H9 (cell line): ENCODE data around the gene FOXA2. TPM values are rescaled to one million over a fixed set of nuclear protein-coding genes. Genes with fewer than 3 reads are reported as not detected.

Source experiments
- DNase-seq: peaks from one replicate; pipeline ENCODE4 v3.0.0-alpha.2; 2017
- H2AFZ ChIP-seq: one replicate; pipeline ENCODE4 v1.6.1; 2013; ENCODE audit warnings: mild to moderate bottlenecking, low read length, control low read depth, moderate library complexity
- H2AK5ac ChIP-seq: 2 replicates; pipeline ENCODE4 v1.6.1; 2013; ENCODE audit warnings: low read length, control low read depth, mixed read lengths; ENCODE audit not compliant: insufficient read length
- H2BK120ac ChIP-seq: one replicate; pipeline ENCODE4 v1.6.1; 2013; ENCODE audit warnings: low read depth, mild to moderate bottlenecking, low read length, control low read depth, inconsistent platforms; ENCODE audit not compliant: poor library complexity, severe bottlenecking
- H2BK12ac ChIP-seq: 2 replicates; pipeline ENCODE4 v1.6.1; 2013; ENCODE audit warnings: low read length, control low read depth, mixed read lengths, low read depth; ENCODE audit not compliant: insufficient read length
- H2BK15ac ChIP-seq: 2 replicates; pipeline ENCODE4 v1.6.1; 2013; ENCODE audit warnings: low read depth, low read length, control low read depth
- H2BK20ac ChIP-seq: one replicate; pipeline ENCODE4 v1.6.1; 2013; ENCODE audit warnings: low read depth, mild to moderate bottlenecking, low read length, control low read depth, inconsistent platforms; ENCODE audit not compliant: poor library complexity, severe bottlenecking
- H2BK5ac ChIP-seq: 2 replicates; pipeline ENCODE4 v1.6.1; 2013; ENCODE audit warnings: low read length, control low read depth, mixed read lengths; ENCODE audit not compliant: insufficient read length
- H3K14ac ChIP-seq: 2 replicates; pipeline ENCODE4 v1.6.1; 2013; ENCODE audit warnings: low read length, control low read depth; ENCODE audit not compliant: insufficient read depth
- H3K18ac ChIP-seq: 2 replicates; pipeline ENCODE4 v1.6.1; 2013; ENCODE audit warnings: low read depth, mild to moderate bottlenecking, mixed read lengths, low read length, control low read depth; ENCODE audit not compliant: insufficient read length
- H3K23ac ChIP-seq: 2 replicates; pipeline ENCODE4 v1.6.1; 2013; ENCODE audit warnings: low read length, control low read depth, mixed read lengths, low read depth; ENCODE audit not compliant: insufficient read length
- H3K23me2 ChIP-seq: 2 replicates; pipeline ENCODE4 v1.6.1; 2013; ENCODE audit warnings: low read depth, mild to moderate bottlenecking, mixed read lengths, low read length, control low read depth; ENCODE audit not compliant: insufficient read length, poor library complexity, severe bottlenecking
- H3K27ac ChIP-seq: 2 replicates; pipeline ENCODE4 v1.5.1; 2013; ENCODE audit warnings: low read length, control low read depth, mixed read lengths, low read depth; ENCODE audit not compliant: insufficient read length
- H3K27me3 ChIP-seq: 2 replicates; pipeline ENCODE4 v1.6.1; 2013; ENCODE audit warnings: low read length, control low read depth, inconsistent platforms; ENCODE audit not compliant: insufficient read depth
- H3K4ac ChIP-seq: 2 replicates; pipeline ENCODE4 v1.6.1; 2013; ENCODE audit warnings: low read depth, mild to moderate bottlenecking, control low read depth, inconsistent platforms, low read length, moderate library complexity
- H3K4me1 ChIP-seq: 2 replicates; pipeline ENCODE4 v1.6.1; 2013; ENCODE audit warnings: low read length, control low read depth, inconsistent platforms; ENCODE audit not compliant: insufficient read depth
- H3K4me2 ChIP-seq: 2 replicates; pipeline ENCODE4 v1.6.1; 2013; ENCODE audit warnings: low read length, control low read depth, mixed read lengths; ENCODE audit not compliant: insufficient read length, insufficient read depth
- H3K56ac ChIP-seq: 2 replicates; pipeline ENCODE4 v1.6.1; 2013; ENCODE audit warnings: low read depth, mild to moderate bottlenecking, mixed read lengths, low read length, control low read depth; ENCODE audit not compliant: insufficient read length
- H3K79me1 ChIP-seq: 2 replicates; pipeline ENCODE4 v1.6.1; 2013; ENCODE audit warnings: low read depth, mild to moderate bottlenecking, moderate library complexity, low read length, control low read depth, inconsistent platforms; ENCODE audit not compliant: insufficient read depth, poor library complexity, severe bottlenecking
- H3K79me2 ChIP-seq: 2 replicates; pipeline ENCODE4 v1.6.1; 2013; ENCODE audit warnings: low read length, control low read depth, inconsistent platforms; ENCODE audit not compliant: insufficient read depth
- H3K9ac ChIP-seq: 2 replicates; pipeline ENCODE4 v1.6.1; 2013; ENCODE audit warnings: low read length, control low read depth, mixed read lengths; ENCODE audit not compliant: insufficient read length; ENCODE audit errors: extremely low read depth
- H3K9me3 ChIP-seq: one replicate; pipeline ENCODE4 v1.6.1; 2013; ENCODE audit warnings: low read depth, low read length, inconsistent platforms; ENCODE audit not compliant: control insufficient read depth
- H3T11ph ChIP-seq: one replicate; pipeline ENCODE4 v1.6.1; 2013; ENCODE audit warnings: mild to moderate bottlenecking, low read length, control low read depth, inconsistent platforms
- H4K20me1 ChIP-seq: one replicate; pipeline ENCODE4 v1.6.1; 2013; ENCODE audit not compliant: control insufficient read depth, insufficient read length, insufficient read depth
- H4K5ac ChIP-seq: 2 replicates; pipeline ENCODE4 v1.6.1; 2013; ENCODE audit warnings: low read depth, mild to moderate bottlenecking, mixed read lengths, low read length, control low read depth; ENCODE audit not compliant: insufficient read length
- H4K8ac ChIP-seq: replicated peaks from 2 replicates; pipeline ENCODE4 v1.6.1; 2013; ENCODE audit warnings: low read length, control low read depth, mixed read lengths, low read depth; ENCODE audit not compliant: insufficient read length
- H4K91ac ChIP-seq: 2 replicates; pipeline ENCODE4 v1.6.1; 2013; ENCODE audit warnings: low read depth, mild to moderate bottlenecking, moderate library complexity, mixed read lengths, low read length, control low read depth; ENCODE audit not compliant: insufficient read length
- H3K27ac Mint-ChIP-seq, 3 experiments: 2 replicates in 2 of 3; 3 replicates in 1 of 3; pipeline ENCODE4 v1.8.0; 2020 to 2021; ENCODE audit warnings: mixed read lengths in 3 of 3, mild to moderate bottlenecking in 1 of 3, moderate library complexity in 1 of 3
- H3K27me3 Mint-ChIP-seq: 2 replicates; pipeline ENCODE4 v1.8.0; 2021; ENCODE audit warnings: low read depth, mild to moderate bottlenecking, moderate library complexity, mixed read lengths
- H3K36me3 Mint-ChIP-seq, 3 experiments: 2 replicates in 2 of 3; 3 replicates in 1 of 3; pipeline ENCODE4 v1.8.0; 2020 to 2021; ENCODE audit warnings: low read depth in 3 of 3, mixed read lengths in 3 of 3; ENCODE audit not compliant: insufficient read depth in 1 of 3
- H3K4me1 Mint-ChIP-seq, 2 experiments: 2 replicates each; pipeline ENCODE4 v1.8.0; 2020; ENCODE audit warnings: mixed read lengths in 2 of 2
- H3K4me3 Mint-ChIP-seq, 2 experiments: 2 replicates in 1 of 2; 3 replicates in 1 of 2; pipeline ENCODE4 v1.8.0; 2020 to 2021; ENCODE audit warnings: mild to moderate bottlenecking in 2 of 2, mixed read lengths in 2 of 2, moderate library complexity in 1 of 2
- H3K9me3 Mint-ChIP-seq, 2 experiments: 2 replicates in 1 of 2; 3 replicates in 1 of 2; pipeline ENCODE4 v1.8.0; 2020; ENCODE audit warnings: mild to moderate bottlenecking in 2 of 2, mixed read lengths in 2 of 2, moderate library complexity in 1 of 2
- CTCF ChIP-seq: fragments of 200-600 bp; sonication (generic); conservative IDR thresholded peaks from 3 replicates; pipeline ENCODE4 v1.8.0; 2021; ENCODE audit warnings: antibody characterized with exemption, mild to moderate bottlenecking
- WGBS: extraction: QIAGEN DNeasy Blood & Tissue Kit; methylation state at CpG from one replicate; pipeline ENCODE4 v1.1.7; 2013; ENCODE audit warnings: missing lambda C conversion rate, low lambda C conversion rate, mixed read lengths; ENCODE audit not compliant: insufficient read length; ENCODE audit errors: extremely low coverage; 5-methylcytosine and 5-hydroxymethylcytosine counted together
- long read RNA-seq: library from polyadenylated mRNA; unstranded; transcript quantifications from one replicate; pipeline ENCODE4 v2.0.0, GENCODE V29; 2020
- total RNA-seq: library from RNA; stranded (reverse); gene quantifications from 2 replicates; pipeline ENCODE4 v1.2.1, GENCODE V29; 2021

Gene FOXA2
- 0.11 TPM in 1 of 2 replicates, not detected in the other for total RNA-seq
- long read RNA-seq, result 0 reads

DNA sequence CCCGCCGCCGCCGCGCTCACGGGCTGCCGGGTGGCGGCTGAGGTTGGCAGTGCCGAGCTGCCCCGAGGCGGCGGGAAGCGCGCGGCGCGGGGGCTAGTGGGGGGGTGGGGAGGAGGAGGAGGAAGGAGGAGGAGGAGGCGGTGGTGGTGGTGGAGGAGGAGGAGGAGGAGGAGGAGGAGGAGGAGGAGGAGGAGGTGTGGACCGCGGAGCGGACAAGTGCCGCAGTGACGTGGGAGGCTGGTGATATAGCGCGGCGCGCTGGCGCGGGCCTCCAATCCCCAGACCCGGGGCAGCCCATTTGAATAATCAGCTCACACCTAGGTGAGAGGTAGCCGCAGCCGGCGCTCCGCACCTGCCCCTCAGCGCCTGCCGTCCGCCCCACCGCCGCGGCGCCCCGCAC is at the start of gene FOXA2:
Gene FOXA2, minus strand, starts transcription at position 51 of the 400 bp plus-strand sequence. CDS start 294 bp downstream, outside the sequence.
- no peak within 1 kb of the TSS for H3K27ac ChIP-seq
- H3K4me1 ChIP-seq, result no peaks in the 10 kb centered on the region
- H3K23me2 ChIP-seq, result peaks cover 8% of the 10 kb centered on the region
- no peak within 1 kb of the TSS; the same call in 1 of the 2 replicates for H3K14ac ChIP-seq
- peak; percentile 83 for DNase-seq
- H2BK5ac ChIP-seq, result no peak within 1 kb of the TSS
- no peak within 1 kb of the TSS for H2BK120ac ChIP-seq
- no peak within 1 kb of the TSS; a peak in 1 of 7 replicates for H3K27ac Mint-ChIP-seq
- H3T11ph ChIP-seq, result no peak within 1 kb of the TSS
- peak within 1 kb of the TSS; percentile 45 to 85 for H3K4me3 Mint-ChIP-seq
- H3K27me3 Mint-ChIP-seq, result peaks cover 96% of the 10 kb centered on the region
- H3K4me1 Mint-ChIP-seq, result peaks cover 14 to 37% of the 10 kb centered on the region in 2 experiments
- H3K27me3 ChIP-seq, result peaks cover 81% of the 10 kb centered on the region
- no CpG with 5 or more reads among the region's 42 CpGs for WGBS
- no peak within 1 kb of the TSS for H3K56ac ChIP-seq
- H2BK12ac ChIP-seq, result no peak within 1 kb of the TSS
- no peaks in the 10 kb centered on the region for H3K79me2 ChIP-seq
- no peak within 1 kb of the TSS for H2AFZ ChIP-seq
- H4K20me1 ChIP-seq, result no peaks in the 10 kb centered on the region
- H3K79me1 ChIP-seq, result no peaks in the 10 kb centered on the region
- no peak within 1 kb of the TSS for H4K5ac ChIP-seq
- peaks cover 0 to 26% of the 10 kb centered on the region in 2 experiments; a peak in 3 of 5 replicates for H3K9me3 Mint-ChIP-seq
- no peak within 1 kb of the TSS for H2BK15ac ChIP-seq
- no peak within 1 kb of the TSS for H4K91ac ChIP-seq
- H4K8ac ChIP-seq, result no peak within 1 kb of the TSS
- no peak within 1 kb of the TSS for H3K23ac ChIP-seq
- no peak for TF ChIP-seq CTCF
- no peaks in the 10 kb centered on the region for H3K9me3 ChIP-seq
- H3K9ac ChIP-seq, result no peak within 1 kb of the TSS
- H3K18ac ChIP-seq, result no peak within 1 kb of the TSS
- peaks cover 0 to 3% (median 3%) of the 10 kb centered on the region in 3 experiments; a peak in 3 of 7 replicates for H3K36me3 Mint-ChIP-seq
- H2BK20ac ChIP-seq, result no peak within 1 kb of the TSS
- no peak within 1 kb of the TSS for H3K4ac ChIP-seq
- H2AK5ac ChIP-seq, result no peak within 1 kb of the TSS
- peak within 1 kb of the TSS; percentile 50 for H3K4me2 ChIP-seq
